Endothelial cell (in vitro differentiated cells): ENCODE measurements around the gene RFPL4A. TPM values are rescaled to one million over a fixed set of nuclear protein-coding genes. Genes with fewer than 3 reads are reported as not detected.
A peak's percentile ranks its signal among the peaks of the same experiment; 100 is the strongest.
"Not testable (repeated sequence)": the region's sequence is repeated elsewhere in the genome, so short reads cannot be mapped to it uniquely, and the experiment has no call there.

Experiments used
- DNase-seq: peaks from one replicate; pipeline ENCODE4 v3.0.0; 2021; ENCODE audit warnings: low spot score
- H3K27ac Mint-ChIP-seq: one replicate; pipeline ENCODE4 v1.8.0; 2021; ENCODE audit warnings: mixed read lengths, inconsistent platforms; ENCODE audit not compliant: unreplicated experiment
- H3K27me3 Mint-ChIP-seq: one replicate; pipeline ENCODE4 v1.8.0; 2021; ENCODE audit warnings: mild to moderate bottlenecking, moderate library complexity, mixed read lengths, inconsistent platforms; ENCODE audit not compliant: unreplicated experiment
- H3K36me3 Mint-ChIP-seq: one replicate; pipeline ENCODE4 v1.8.0; 2021; ENCODE audit warnings: mild to moderate bottlenecking, low read depth, mixed read lengths, inconsistent platforms; ENCODE audit not compliant: unreplicated experiment
- H3K4me1 Mint-ChIP-seq: one replicate; pipeline ENCODE4 v1.8.0; 2021; ENCODE audit warnings: mild to moderate bottlenecking, mixed read lengths, inconsistent platforms; ENCODE audit not compliant: unreplicated experiment
- H3K4me3 Mint-ChIP-seq: one replicate; pipeline ENCODE4 v1.8.0; 2021; ENCODE audit warnings: mild to moderate bottlenecking, mixed read lengths, inconsistent platforms; ENCODE audit not compliant: unreplicated experiment
- H3K9me3 Mint-ChIP-seq: one replicate; pipeline ENCODE4 v1.8.0; 2021; ENCODE audit warnings: mixed read lengths, inconsistent platforms; ENCODE audit not compliant: unreplicated experiment
- total RNA-seq: library from RNA; stranded (reverse); fragmentation: NEBNext Ultra II Directional; extraction: Animal tissue kit (Norgen Biotek cat#: 25700); gene quantifications from one replicate; pipeline ENCODE4 v1.2.1, GENCODE V29; 2021; ENCODE audit not compliant: unreplicated experiment
- TF ChIP-seq, protein P1 (sequence below): fragments of 200-600 bp; sonication (generic); IDR thresholded peaks from one replicate; pipeline ENCODE4 v1.5.0; 2021; ENCODE audit warnings: antibody characterized with exemption; ENCODE audit not compliant: unreplicated experiment

Gene RFPL4A
- total RNA-seq, 1 donor from 2014 or later = not detected

DNA sequence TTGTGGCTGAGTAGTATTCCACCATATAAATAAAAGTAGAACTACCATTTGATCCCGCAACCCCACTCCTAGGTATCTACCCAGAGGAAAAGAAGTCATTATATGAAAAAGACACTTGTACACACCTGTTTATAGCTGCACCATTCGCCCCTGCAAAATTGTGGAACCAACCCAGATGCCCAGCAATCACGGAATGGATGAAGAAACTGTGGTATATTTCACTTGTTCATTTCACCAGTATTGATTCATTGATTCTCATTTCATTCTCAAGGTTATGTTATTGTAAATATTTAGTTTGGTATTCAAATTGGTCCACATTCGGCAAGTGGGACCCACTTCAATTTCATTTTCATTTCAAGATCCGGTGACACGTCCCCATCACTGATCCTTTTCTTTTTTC is 8.2 kb upstream of the RFPL4A start:
- Mint-ChIP-seq H3K4me1 (no peaks in the 10 kb centered on the region), H3K27ac (no peak overlapping the region), H3K9me3 (peaks cover 35% of the 10 kb centered on the region), H3K4me3 (no peak overlapping the region), H3K27me3 (no peaks in the 10 kb centered on the region), H3K36me3 (no peaks in the 10 kb centered on the region)
- TF ChIP-seq, protein P1, sequence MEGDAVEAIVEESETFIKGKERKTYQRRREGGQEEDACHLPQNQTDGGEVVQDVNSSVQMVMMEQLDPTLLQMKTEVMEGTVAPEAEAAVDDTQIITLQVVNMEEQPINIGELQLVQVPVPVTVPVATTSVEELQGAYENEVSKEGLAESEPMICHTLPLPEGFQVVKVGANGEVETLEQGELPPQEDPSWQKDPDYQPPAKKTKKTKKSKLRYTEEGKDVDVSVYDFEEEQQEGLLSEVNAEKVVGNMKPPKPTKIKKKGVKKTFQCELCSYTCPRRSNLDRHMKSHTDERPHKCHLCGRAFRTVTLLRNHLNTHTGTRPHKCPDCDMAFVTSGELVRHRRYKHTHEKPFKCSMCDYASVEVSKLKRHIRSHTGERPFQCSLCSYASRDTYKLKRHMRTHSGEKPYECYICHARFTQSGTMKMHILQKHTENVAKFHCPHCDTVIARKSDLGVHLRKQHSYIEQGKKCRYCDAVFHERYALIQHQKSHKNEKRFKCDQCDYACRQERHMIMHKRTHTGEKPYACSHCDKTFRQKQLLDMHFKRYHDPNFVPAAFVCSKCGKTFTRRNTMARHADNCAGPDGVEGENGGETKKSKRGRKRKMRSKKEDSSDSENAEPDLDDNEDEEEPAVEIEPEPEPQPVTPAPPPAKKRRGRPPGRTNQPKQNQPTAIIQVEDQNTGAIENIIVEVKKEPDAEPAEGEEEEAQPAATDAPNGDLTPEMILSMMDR = no peak
- no peak for DNase-seq

DNA sequence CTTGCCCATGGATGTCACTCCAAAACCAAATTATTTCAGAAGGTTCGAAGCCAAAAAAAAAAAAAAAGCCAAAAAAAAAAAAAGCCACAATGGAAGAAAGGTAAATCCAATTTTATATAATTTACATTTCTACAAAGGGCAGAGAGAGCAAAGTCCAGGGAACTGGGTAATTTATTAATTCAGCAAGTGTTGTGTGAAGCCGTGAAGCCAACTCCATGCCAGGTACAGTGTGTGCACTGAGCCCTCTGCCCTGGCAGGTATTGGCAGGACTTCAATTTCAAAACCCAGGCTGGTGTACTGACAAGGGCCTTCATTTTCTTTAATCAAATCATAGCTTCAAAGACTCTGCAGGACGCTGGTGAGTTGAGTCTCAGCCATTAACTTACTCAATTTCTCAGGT is 5.5 kb upstream of the RFPL4A start:
- no peak overlapping the region for H3K27ac Mint-ChIP-seq
- peaks cover 34% of the 10 kb centered on the region for H3K9me3 Mint-ChIP-seq
- TF ChIP-seq, protein P1 = no peak
- H3K36me3 Mint-ChIP-seq = no peaks in the 10 kb centered on the region
- no peak overlapping the region for H3K4me3 Mint-ChIP-seq
- H3K27me3 Mint-ChIP-seq = no peaks in the 10 kb centered on the region
- no peak for DNase-seq
- H3K4me1 Mint-ChIP-seq = no peaks in the 10 kb centered on the region

DNA sequence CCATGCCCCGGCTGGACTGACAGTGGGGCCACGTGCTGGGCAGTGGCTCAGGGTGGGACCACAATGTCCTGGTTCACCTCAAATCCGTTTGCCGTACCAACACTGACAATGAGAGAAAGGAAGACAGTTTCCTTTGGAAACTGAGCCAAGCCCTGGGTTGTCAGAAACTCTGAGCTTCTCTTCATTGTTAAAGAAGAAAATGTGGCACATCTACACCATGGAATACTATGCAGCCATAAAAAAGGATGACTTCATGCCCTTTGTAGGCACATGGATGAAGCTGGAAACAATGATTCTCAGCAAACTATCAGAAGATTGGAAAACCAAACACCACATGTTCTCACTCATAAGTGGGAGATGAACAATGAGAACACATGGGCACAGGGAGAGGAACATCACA is 2.1 kb upstream of the RFPL4A start:
- not testable (repeated sequence) for H3K27me3 Mint-ChIP-seq, H3K36me3 Mint-ChIP-seq, H3K4me1 Mint-ChIP-seq, H3K27ac Mint-ChIP-seq, DNase-seq, H3K4me3 Mint-ChIP-seq
- peaks cover 39% of the 10 kb centered on the region for H3K9me3 Mint-ChIP-seq

DNA sequence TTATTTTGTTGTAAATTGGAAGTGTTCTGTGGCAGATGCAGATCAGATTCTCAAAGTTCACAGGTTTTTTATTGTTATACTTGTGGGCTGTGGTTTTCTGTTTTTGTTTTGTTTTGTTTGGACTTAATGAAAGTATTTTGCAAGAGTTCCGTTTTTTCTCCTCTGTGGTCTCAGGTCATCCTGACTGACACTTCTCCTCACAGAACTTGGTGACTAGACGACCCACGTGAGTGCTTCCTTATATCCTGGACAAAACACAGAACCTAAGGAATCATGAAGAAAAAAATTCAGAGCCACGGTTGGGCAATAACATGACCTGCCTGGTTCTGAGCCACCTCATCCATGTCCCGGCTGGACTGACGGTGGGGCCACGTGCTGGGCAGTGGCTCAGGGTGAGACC is 7.6 kb downstream of the RFPL4A start:
- no peak for DNase-seq
- no peak overlapping the region for H3K27ac Mint-ChIP-seq
- H3K27me3 Mint-ChIP-seq = peaks cover 6% of the 10 kb centered on the region
- peak overlapping the region; percentile 13 for H3K4me3 Mint-ChIP-seq
- H3K36me3 Mint-ChIP-seq = peaks cover 15% of the 10 kb centered on the region
- H3K4me1 Mint-ChIP-seq = no peaks in the 10 kb centered on the region
- TF ChIP-seq, protein P1 = no peak
- peaks cover 32% of the 10 kb centered on the region for H3K9me3 Mint-ChIP-seq

DNA sequence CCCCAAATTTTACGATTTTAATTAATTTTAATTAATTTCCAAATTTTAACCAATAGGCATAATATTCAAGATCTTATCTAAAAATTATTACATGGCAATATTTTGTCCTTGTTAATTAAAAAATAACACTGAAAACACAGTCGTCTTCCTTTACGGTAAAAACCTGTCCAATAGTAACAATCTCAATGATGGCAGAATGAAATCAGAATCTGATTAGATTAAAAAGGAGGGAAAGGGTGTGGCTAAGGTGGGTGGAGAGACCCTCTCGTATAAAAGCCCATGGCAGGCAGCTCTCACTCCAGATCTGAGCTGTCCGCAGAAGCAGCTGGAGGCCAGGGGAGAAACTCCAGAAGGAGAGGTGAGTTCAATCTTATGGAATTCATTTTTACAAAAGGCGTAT is 9.9 kb downstream of the RFPL4A start, which contains the start of gene RFPL4AL1:
Gene RFPL4AL1, plus strand, starts transcription at position 301 of the 400 bp plus-strand sequence. CDS start 2,687 bp downstream, outside the sequence.
- H3K4me3 Mint-ChIP-seq, H3K4me1 Mint-ChIP-seq, H3K27me3 Mint-ChIP-seq, H3K27ac Mint-ChIP-seq, DNase-seq: not testable (repeated sequence)
- Mint-ChIP-seq H3K36me3 (peaks cover 15% of the 10 kb centered on the region), H3K9me3 (peaks cover 32% of the 10 kb centered on the region)

DNA sequence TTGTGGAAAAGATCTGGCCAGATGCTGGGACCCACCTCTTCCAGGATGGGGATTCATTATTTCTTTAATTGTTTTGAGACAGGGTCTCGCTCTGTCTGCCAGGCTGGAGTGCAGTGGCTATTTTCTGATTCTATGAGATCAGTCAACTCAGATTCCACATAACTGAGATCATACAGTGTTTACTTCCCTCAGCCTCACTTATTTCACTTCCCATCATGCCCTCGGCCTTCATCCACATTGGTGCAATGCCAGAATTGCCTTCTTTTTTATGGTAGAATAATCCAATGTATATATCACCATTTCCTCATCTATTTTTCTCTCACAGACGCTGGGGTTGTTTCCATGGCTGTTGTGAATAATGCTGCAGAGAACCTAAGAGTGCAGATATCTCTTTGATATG is 10.7 kb downstream of the RFPL4A start:
- H3K4me3 Mint-ChIP-seq, H3K27me3 Mint-ChIP-seq, H3K4me1 Mint-ChIP-seq, DNase-seq, H3K27ac Mint-ChIP-seq: not testable (repeated sequence)
- peaks cover 34% of the 10 kb centered on the region for H3K9me3 Mint-ChIP-seq
- peaks cover 15% of the 10 kb centered on the region for H3K36me3 Mint-ChIP-seq
